ENCODE measurements around the gene R3HDM2.

The R3HDM2 gene

DNA sequence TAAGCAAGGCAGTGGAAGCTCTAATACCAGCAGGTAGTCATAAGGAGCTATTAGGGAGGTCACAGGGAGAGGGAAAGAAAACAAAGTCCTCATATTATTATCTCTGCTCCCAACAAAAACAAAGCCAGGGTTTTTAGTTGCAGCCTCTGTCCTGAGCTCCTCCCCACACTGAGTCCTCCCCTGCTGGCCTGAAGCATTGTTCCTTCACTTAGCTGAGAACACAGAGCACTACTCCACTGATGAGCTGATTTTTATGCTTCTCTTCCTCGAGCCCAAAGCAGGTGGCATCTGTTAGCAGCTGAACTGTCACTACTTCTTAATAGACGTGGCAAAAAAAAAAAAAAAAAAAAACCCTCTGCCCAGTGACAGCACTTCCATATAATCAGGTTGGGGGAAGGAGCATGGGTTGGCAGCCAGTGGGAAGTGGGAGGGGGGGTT lies 169.4 kb downstream of the R3HDM2 start:
- peak; percentile 30 for DNase-seq

DNA sequence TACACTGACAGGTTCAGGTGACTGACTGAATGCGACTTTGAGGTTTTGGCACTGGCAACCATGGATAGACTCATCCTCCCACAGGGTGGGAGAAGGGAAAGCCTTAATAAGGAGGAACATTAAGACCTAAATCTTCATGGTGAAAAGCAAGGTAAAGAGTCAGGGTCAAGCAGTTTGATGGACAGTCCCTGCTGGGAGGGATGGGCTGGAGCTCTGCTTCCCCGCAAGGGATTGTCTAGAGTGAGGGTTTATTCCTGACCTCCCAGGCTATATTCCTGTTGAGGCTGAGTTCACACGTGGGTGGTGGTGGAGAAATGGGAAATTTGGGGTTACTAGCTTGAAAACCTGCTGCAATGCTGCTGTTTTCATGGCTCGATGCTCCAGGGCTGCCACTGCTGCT lies 170.5 kb downstream of the R3HDM2 start:
- DNase-seq, result no peak

DNA sequence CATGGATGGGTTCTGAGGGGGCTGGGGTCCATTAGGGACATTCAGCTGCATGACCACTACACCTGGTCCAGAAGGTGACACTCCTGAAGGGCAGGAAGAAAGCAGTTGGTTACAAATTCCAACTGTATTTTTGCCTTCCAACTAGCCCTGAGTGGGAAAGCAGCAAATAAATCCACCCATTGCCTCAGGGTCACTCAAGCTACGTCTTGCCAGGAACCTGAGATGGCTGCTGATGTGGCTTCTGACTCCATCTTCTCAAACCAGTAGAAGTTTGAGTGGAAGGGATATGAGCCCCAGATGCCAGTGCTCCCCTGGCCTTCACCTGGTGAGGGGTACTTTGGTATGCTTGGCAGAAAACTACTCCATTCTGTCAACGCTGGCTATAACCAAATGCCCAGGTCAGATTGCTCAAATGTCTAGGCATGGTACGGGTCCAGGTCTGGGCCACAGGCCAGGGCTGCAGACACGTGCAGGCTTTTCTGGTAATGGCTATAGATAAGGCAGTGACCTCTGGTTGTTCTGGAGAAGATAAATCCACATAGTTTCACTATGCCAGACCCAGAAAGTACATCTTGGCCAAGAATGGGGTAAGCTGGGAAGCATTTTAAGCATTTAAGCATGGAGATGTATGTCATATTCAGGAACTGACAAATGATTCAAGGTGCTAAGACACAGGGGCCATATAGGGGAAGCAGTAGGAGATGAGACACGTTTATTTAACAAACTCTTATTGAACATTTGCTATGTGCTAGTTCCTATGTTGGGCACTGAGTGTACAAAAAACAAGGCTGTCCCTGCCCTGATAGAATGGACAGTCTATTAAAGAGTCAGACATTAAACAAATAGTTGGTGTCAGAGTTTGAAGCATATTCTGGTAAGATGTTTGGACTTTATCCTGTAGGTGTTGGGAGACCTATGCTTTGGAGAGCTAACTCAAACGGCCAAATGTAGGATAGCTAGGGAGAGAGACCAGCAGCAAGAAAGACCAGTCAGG lies 171.6 kb downstream of the R3HDM2 start:
- DNase-seq, result no peak

DNA sequence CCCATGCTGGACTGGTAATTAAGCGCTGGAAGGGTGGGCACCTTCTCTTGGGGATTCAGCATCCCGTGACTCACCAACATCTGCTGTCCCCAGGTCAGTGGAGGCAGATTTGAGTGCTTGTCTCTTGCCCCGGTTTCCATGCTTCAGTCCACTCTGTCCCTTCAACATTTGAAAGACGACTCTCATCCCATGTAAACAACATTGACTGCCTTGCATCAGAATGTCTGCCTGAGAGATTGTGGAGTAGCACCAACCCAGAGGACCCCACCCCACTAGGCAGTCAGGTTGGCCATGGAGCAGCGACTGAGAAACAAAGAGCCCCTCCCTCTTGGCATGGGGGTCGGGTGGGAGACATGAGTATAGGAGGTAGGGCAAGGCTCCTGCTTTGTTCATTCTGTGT lies 174.9 kb downstream of the R3HDM2 start:
- no peak for DNase-seq

DNA sequence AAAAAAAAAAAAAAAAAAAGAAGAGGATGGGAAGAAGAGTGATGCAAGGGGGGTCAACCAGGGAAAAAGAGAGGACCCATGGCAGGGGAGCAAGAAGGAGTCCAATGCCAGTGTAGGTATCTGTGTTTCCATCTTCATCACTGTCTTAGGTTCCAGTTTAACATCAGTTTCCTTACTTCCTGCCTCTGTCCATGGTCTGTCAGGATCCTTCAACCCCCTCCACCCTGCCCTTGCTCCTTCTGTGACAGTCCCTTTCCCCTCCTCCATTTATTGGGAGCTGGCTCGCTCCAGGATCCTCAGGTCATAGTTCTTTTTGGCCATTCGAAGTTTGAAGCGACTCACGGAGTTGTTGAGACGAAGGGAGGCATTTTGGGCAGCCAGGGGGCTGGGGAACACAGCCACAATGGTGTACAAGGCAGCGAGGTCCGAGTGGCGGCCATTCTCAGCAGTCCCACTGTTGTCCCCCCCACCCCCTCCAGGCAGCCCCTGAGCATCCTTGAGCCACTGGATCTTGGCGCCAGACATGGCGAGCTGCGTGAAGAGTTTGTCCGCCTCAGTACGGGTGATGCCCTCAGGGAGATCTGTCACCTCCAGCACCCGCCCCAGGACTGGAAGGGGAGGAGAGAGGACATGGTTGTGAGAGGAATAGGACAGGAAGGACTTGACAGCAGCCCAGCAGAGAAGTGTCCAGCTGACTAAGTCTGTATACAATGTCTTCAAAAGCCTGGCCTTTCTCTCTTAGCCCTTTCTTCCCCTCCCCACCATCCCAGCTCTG lies 176.2 kb downstream of the R3HDM2 start:
- no peak for DNase-seq

DNA sequence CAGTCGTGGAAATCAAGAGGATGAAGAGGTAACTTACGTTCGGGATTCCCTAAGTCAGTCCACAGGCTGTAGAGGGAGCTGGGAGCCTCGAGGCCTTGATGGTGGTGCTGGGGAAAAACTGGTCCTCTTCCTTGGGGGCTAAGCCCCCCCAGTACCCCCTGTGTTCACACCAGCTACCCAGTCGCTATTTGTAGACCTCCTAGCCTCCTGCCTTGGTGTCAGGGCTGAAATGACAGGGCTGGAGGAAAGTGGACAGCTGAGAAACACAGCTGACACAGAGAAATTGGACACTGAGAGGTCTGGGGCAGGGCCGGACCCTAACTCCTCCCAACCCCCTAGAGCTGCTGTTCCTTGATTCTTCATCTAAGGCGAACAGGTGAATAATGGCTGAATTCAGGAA lies 179.9 kb downstream of the R3HDM2 start, which contains the start of gene STAC3:
Gene STAC3, minus strand, starts transcription at position 232 of the 400 bp plus-strand sequence. CDS start 1,551 bp downstream, outside the sequence.
- DNase-seq, result no peak

DNA sequence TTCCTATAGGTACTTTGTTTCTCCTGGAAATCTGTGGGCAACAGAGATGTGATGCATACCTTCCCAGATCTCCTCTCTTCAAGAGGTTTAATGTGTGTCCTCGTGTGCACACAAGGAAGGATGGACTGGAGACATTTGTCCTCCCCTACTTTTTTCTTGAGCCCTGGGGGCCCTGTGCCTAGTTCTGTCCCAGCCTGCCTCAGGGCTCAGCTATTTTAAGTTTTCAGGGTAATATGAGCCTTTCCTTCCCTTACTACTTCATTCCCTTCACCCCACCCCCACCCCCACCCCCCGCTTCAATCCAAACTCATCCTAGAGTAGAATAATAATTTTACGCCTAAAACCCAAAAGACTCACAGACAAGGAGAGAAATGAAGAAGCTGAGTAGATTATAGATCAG lies 180.3 kb downstream of the R3HDM2 start:
- DNase-seq, result no peak

DNA sequence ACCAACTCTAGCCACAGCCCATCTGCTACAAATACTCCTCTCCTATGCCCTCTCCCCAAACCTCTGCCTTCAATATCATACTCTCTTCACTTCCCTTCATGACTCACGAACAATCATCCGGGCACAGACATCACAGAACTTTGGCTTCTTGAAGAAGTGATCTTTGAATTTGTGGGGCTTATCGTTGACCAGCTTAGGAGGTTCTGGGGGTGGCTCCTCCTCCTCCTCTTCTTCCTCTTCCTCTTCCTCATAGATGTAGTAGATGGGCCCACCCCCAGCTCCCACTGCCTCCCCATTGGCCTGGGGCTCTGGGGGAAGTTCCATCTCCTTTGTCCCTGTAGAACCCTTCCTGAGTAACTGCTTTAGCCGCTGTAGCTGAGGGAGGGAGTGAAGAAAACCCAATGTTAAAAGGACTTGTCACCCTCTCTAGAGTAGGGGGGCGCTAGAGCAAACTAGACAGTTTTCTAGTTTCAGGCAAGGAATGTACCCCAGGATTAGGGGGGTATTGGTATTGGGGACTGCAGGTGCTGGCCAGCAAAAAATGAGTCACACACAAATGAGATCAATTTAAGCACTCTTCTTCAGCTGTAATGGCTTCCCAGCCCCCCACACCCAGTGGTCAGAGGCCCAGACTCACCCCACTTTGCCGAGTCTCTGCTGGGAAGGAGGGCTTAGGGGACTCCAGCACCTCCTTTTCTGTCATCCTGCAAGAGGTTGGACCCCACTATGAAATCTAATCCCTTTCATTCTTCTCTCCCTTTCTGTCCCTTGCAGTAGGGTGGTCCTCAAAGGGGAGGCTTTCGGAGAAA lies 181.7 kb downstream of the R3HDM2 start:
- no peak for DNase-seq

DNA sequence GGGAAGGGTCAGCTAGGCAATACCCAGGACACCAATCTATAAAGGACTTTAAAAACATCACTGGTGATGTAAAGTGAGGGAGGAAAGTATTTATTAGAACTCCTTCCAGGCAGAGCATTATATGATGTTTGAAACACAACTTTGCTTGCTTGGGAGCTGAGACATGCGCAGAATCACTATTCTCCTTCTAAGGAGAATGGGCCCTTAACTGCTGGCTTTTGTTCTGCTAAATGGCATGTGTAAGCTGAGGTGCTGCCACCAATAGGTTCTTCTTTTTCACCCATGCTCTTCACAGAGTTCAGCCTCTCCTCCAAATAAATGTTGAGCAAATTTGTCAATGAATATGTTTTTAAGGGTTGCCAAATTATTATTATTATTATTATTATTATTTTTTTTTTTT lies 183.8 kb downstream of the R3HDM2 start:
- DNase-seq, result no peak

DNA sequence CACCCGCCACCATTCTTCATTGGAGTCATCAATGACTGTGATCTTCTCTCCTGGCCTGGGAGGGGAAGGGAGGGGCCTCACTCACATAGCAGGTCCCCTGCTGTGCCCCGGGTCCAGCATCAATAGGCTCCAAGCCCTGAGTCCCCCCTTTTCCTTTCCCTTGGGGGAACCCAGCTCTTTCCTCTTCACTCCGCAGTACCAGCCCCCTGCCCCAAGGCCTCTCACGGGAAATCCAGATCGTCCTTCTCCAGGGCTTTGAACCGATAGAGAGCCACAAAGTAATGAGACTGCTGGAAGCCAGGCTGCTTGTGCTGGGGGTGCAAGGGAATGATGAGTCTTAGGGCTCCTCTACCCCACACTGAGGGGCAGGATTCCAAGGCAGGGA lies 186.5 kb downstream of the R3HDM2 start:
- DNase-seq, result no peak

DNA sequence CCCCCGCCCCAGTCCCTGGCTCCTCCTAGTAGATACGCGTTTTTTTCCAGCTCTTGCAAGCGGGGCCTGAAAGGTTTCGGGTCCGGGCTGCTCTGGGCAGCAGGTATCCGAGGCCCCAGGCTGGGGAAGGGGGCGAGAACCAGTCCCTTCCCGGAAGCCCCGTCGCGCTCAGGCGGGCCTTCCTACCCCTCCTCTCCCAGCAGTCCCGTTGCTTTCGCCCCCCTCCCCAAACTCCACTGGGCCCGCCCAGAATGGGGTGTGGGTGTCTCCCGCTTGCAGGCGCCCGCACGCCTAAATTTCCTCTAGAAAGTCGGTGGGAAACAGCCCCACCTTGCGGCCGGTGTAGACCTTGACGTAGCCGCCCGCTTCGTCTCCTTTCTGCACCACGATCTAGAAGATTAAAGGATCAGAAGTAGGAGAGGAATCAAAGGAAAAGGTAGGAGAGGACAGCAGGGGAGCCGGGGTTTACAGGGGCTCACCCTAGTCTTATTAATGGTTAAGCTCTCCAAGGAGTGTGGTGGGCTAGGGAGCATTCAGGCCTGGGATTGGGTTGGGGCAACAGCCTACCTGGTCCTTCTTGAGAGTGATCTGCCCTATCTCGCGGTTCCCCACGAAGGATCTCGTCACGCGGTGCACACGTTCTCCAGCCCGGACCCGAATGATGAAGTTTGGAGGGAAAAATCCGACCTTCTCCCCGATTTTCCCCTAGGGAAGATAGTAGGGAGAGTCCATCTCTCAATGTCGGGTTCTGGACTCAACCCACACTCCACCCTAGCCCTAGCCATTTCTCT lies 187.1 kb downstream of the R3HDM2 start:
- peak; percentile 76 for DNase-seq

DNA sequence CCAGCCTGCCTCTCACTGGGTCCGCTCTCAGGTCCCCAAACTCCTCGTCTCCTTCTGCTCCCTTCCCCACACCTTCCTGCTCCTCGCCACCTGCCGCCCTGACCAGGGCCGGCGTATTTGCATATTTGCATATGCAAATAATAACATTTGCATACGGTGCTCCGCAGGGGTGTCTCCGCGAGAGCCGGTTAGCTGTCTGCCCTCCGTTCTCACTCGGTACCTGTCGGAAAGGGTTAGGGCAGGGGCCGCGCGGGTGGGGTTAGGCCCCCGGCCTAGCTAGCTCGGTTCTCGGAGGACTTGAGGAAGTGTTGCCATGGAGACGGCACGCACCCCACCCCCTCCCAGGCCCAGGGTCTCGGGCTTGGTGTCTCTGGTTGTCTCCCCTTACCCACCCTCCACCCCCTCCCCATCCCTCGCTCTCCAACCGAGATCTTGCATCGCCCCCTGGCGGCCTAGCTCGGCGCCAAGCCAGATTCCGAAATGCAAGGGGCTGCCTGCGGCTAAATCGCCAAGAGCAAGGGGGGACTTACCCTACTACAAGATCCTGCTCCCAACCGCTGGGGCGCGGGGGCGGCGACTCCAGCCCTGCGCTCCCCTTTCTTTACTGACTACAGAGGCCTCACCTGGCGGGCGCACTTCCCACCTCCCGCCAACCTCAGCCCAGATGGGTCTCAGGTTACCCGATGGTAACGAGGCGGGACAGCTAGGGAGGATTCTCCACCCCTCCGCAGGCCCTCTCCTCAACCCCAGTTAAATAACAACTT lies 188.0 kb downstream of the R3HDM2 start:
- DNase-seq, result peak; percentile 84

DNA sequence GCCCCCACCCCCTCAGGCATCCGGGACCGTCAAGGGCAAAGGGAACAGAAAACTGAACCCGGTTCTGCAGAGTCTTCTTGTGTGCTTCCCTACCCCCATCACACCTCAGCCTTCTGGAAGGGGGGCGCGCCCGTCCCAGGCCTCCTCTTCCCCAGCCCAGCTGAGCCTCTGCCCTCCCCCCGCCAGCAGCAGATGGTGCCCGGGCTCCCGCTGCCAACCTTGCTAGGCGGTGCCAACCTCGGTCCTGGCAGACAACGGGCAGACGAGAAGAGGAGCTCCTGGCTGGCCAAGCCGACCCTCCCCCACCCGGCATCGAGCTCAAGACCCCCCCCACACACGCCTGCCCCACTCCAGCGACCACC lies 188.5 kb downstream of the R3HDM2 start:
- DNase-seq, result peak; percentile 84

DNA sequence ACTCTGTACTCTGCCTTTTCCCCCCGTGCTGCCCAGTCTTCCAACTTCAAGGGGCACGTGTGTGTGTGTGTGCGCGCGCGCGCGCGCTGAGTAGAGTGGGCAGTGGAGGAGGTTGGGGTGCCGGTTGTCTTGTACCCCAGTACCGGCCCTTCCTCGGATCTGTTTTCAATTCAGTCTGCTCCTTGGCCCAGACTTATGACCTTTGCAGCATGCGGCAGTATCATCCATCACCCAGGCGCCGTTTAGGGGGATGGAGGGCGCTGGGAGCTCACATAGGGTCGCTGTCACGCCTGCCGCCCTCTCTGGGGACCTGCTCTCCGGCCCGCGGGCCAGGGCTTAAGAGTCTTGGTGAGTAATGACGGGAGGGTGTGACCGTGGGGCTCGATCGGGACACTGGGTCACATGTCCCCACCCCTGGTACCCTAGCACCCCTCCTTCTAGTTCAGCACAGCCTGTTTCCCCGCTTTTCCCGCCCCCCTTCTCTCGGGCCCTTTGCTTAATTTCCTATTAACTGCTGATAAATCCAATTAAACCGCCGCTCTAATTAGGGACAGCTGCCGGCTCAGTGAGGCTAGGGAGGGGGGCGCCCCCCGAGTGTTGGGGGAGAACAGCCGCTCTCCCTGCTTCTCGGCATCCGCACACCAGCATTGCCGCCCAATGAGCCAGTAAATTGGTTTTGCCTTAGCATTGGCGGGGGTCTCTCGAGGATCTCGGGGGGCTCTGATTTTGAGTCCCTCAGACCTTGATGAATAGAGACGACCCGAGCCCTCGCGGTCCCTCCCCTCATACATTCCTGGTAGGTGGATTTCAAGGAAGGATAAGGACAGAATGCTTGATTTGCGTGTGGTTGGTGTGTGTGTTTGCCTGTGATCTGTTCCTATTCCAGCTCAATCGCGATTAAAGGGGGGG lies 189.2 kb downstream of the R3HDM2 start:
- no peak for DNase-seq

DNA sequence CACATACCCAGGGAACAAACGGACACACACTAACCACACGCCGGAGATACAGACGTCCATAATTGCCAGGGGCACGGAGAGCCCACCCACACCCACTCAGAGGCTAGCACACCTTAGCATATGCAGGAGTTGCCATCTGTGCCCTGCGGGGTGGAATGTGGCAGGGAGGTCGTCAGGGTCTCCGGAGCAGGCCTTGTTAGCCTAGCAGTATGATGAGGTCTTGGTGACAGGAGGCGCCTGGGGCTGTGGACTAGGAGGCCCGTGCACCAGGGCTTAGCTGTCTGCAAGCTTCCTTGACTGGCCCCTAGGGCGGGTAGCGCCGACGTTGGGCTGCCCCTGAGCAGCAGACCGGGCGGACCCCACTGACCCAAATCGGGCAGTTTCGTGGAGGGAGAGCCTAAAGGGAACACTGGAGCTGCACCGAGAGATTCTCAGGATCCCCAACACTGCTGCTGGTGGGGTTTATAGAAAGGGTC lies 189.9 kb downstream of the R3HDM2 start:
- peak; percentile 42 for DNase-seq

DNA sequence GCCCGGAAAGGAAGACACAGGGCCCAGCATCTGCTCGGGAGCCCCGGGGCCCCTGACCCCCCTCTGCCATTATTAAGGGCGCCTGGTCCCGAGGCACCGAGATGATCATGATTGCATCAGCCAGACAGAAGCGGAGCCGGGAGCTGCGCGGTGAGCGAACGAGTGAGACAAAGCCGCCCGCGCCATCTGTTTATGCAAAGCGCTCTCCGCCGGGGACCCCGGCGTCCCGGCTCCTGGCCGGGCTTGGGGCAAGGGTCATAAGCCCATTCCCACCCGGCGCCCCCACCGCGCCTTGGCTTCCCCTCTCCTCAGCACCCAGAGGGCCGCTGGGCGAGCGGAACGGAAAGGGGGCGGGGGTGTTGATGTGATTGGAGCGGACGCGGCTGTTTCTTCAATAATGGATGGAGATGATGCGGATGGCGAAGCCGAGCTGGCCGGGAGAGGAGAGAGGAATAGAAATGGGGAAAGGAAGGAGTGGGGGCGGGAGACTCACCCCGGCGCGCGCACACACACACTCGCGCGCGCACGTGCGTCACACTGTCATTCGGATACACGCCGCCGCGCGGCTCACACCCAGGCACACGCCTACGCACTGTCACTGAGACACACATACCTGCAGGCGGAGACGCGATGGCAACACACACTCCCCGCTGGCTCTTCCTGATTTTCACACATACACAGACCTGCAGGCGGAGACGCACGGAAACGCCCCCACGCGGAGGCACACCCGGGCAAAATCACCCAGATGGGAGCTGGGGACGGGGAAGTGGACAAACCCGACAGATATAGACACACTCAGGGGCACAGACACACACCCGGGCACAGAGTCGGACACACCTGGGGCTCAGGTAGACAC lies 190.5 kb downstream of the R3HDM2 start:
- peak; percentile 60 for DNase-seq

DNA sequence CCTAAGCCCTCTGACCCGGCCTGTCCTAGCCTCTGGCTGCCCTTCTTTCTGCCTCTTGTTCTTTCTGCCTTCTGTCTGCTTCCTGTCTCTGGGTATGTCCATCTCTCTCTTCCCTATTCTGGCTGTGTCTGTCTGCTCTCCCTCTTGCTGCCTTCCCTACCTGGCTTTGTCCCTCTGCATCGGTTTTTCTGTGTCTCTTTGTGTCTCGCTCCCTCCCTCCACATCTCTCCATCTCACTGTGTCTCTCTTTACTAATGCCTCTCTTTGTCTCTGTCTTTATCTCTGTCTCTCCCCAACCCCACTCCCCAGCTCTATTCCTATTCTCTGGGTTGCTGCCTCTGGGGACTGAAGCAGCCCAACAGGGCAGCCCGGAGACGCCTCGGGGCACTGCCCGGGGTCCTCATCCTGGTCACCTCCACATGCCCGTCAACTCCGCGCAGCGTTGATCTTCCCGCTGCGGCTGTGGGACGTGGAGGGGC lies 191.2 kb downstream of the R3HDM2 start:
- peak; percentile 42 for DNase-seq

DNA sequence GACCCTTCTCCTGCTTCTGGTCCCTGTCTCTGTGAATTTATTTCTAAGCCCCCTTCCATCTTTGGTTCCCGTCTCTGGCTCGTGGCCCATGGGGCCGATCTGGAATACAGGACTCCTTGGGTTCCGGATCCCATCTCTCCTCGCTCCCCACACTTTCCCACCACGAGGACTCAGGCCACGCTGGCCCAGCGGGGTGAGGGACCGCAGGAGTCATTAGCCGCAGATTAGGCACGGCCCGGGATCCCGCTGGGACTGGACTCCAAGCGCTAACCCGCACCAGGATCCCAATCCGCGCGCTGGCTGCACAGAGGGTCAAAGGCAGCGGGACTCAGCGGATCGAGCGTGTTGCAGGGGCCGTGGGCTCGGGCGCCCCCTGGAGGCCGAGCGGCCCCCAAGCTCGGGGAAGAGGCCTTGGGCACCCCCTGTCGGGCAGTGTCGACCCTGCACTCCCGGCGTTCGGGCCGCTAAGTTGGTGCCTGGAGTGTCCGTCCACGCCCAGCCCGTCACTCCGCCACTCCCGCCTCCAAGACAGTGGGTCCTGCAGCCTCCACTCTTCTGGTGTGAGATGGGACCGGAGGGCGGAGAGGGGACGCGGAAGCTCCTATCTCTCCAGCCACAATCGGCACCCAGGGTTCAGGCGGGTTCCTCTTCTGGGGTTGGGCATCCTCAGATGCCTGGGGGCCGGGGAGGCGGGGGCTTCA lies 191.8 kb downstream of the R3HDM2 start:
- DNase-seq, result peak; percentile 69

Data from NCI-H1694 treated with DMSO at 0.1 percent for 48 hours (cell line).